Measurements from ENCODE around the gene GSAP.
"Not testable (repeated sequence)": the region's sequence is repeated elsewhere in the genome, so short reads cannot be mapped to it uniquely, and the experiment has no call there.

The GSAP gene

GRCh38 chr7:77275663-77276062 is 140.5 kb downstream of the GSAP start:
- not testable (repeated sequence) for DNase-seq

GRCh38 chr7:77271766-77272165 is 144.4 kb downstream of the GSAP start:
- no peak for DNase-seq

- DNase-seq = no peak
Observed at GRCh38 chr7:77270094-77270480, 146.1 kb downstream of the GSAP start.

- DNase-seq = no peak
Observed at GRCh38 chr7:77269360-77270093, 146.6 kb downstream of the GSAP start.

- DNase-seq = no peak
Observed at GRCh38 chr7:77266291-77266794, 149.8 kb downstream of the GSAP start.

GRCh38 chr7:77265666-77266065 is 150.5 kb downstream of the GSAP start:
- no peak for DNase-seq

- DNase-seq = no peak
Observed at GRCh38 chr7:77262316-77262715, 153.8 kb downstream of the GSAP start.
